H4 (cell line): ENCODE results near the gene SNX21. TPM values are rescaled to one million over a fixed set of nuclear protein-coding genes. Genes with fewer than 3 reads are reported as not detected.

Experiments used
- DNase-seq: peaks from one replicate; pipeline ENCODE4 v3.0.0-alpha.2; 2015; ENCODE audit warnings: low spot score
- total RNA-seq: library from RNA; depleted of rRNA; stranded (reverse); fragments of >200 nt; shearing (Covaris generic); gene quantifications from 2 replicates; pipeline ENCODE4 v1.2.3, GENCODE V29; 2014; rRNA removed

The SNX21 gene
- total RNA-seq, 1 experiment from 2014 or later: 22.3 TPM

DNA sequence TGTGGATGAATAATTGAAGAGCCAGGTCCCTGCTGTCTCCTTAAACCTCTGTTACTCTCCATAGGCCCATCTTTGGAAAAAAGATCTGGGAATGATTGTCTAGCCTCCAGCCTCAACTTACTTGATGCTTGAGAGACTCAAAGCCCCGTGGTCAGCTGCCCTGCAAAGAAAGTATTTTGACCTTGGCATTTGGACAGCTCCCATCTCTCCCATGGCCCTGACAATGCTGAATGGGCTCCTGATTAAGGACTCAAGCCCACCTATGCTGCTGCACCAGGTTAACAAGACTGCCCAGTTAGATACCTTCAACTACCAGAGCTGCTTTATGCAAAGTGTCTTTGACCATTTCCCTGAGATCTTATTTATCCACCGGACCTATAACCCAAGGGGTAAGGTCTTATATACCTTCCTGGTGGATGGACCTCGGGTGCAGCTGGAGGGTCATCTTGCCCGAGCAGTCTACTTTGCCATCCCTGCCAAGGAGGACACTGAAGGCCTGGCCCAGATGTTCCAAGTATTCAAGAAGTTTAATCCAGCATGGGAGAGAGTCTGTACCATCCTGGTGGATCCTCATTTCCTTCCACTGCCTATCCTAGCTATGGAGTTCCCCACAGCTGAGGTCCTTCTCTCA, 49.0 kb downstream of the SNX21 start:
- DNase-seq: no peak

DNA sequence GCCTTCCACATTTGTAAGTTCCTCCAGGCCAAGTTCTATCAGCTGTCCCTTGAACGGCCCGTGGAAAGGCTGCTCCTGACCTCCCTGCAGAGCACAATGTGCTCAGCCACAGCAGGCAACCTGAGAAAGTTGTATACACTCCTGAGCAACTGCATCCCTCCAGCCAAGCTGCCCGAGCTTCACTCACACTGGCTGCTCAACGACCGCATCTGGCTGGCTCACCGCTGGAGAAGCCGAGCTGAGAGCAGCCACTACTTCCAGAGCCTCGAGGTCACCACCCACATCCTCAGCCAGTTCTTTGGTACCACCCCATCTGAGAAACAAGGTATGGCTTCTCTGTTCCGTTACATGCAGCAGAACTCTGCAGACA, 49.5 kb downstream of the SNX21 start:
- DNase-seq: no peak

DNA sequence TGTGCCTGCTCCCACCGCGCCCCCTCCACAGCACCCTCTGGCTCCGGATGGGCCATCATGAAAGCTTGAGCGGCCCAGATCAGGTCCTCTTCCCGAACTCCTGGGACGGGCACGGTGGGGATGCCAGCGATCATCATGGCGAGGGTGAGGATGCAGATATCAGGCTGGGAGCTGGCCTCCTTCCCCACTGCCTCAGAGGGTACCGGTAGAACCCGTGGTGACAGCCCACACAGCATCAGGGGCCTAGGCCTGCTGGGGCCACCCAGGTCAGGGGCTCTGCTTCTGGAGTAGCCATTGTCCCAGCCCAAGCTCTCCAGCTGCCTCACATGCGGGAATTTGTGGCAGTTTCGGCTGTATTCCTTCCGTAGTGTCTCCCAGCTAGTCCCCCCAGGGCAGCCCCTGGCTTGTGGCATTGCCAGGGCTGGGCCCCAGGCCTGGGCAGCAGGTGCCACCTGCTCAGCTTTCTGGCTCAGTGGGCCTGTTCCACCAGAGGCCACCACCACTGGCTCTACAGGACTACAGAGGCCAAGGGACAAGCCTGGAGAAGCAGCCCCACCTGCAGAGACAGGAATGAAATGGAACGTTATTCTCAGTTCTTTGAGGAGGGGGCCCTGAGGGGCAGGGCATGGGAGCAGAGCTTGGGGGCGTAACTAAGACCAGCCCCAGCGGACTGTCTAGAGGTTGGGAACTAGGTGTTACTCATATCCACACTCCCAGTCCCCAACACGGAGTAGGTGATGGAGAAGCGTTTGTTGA, 53.2 kb downstream of the SNX21 start:
- DNase-seq: no peak

DNA sequence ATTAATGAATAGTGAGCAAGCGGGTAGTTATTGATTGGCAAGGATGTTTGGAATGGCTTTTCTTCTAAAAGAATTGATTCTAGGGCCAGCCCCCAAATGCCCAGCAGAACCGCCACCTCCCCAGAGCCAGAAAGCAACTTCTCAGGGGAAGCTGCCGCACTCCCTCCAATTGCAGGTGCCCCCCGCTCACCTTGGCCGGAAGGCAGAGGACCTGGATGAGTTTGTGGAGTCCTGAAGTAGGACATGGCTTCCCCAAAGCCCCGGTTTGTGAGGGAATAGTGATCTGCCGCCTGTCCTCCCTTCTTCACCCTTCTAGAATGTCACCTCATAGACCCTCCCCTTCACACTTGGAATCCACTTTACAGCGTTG, 53.7 kb downstream of the SNX21 start, which contains the start of gene SPATA25:
Gene SPATA25, minus strand, starts transcription at position 277 of the 370 bp plus-strand sequence. Its CDS starts 32 bp downstream, at position 245.
- DNase-seq: no peak

DNA sequence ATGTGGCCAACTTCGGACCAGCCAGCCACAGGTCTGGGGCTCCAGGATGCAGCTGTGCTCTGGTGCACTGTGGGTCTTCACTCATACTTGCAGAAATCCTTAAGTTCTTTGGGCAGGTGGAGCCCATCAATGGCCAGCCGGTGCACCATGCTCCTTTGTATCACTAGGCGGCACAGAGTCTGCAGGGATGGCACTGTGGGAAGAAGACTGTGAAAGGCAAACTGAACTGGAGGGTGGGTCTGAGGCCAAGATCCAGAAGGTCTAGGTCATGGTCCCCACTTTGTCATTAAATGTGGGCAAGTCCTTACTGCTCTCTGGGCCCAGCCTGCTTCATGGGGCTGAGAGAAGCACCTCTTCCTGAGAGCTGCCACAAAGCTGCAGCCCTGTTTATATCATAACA, 55.1 kb downstream of the SNX21 start:
- DNase-seq: no peak

DNA sequence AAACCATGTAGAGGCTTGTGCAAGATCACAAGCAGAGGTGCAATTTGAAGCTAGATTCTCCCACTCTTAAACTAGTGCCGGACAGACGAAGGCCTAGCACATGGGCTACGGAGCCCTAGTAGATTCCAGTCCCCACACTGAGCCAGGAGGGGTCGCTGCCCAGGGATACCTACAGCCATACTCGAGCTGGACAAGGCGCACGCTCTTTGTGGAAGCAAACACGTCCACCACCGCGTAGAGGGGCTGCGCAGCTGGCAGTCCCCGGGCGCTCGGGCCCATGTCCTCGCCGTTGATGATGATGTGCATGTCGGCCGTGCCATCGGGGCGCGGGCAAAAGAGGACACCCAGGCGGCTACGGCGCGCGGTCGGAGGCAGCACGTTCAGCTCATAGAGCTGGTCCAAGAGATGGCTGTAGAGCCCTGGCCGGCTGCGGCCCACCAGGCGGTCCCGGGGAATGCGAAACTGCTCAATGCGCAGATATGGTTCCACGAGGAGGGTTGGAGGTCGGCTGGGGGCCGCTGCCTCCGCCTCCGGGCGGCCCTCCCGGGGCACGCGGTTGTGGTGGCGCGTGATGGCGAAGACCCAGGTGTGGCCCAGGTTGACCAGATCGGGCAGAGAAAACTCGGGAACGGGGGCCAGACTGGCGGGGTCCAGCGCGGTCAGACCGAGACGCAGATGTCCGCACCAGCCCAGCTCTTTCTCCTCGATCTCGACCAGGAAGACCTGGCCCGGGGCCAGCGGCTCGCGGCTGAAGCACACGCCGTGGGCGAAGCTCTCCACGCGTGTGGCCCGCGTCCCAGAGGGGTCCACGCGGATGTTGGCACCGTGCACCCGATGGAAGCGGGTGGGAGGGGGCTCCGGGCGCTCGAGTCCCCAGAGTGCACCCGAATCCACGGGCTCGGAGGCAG, 56.7 kb downstream of the SNX21 start:
- no peak for DNase-seq

DNA sequence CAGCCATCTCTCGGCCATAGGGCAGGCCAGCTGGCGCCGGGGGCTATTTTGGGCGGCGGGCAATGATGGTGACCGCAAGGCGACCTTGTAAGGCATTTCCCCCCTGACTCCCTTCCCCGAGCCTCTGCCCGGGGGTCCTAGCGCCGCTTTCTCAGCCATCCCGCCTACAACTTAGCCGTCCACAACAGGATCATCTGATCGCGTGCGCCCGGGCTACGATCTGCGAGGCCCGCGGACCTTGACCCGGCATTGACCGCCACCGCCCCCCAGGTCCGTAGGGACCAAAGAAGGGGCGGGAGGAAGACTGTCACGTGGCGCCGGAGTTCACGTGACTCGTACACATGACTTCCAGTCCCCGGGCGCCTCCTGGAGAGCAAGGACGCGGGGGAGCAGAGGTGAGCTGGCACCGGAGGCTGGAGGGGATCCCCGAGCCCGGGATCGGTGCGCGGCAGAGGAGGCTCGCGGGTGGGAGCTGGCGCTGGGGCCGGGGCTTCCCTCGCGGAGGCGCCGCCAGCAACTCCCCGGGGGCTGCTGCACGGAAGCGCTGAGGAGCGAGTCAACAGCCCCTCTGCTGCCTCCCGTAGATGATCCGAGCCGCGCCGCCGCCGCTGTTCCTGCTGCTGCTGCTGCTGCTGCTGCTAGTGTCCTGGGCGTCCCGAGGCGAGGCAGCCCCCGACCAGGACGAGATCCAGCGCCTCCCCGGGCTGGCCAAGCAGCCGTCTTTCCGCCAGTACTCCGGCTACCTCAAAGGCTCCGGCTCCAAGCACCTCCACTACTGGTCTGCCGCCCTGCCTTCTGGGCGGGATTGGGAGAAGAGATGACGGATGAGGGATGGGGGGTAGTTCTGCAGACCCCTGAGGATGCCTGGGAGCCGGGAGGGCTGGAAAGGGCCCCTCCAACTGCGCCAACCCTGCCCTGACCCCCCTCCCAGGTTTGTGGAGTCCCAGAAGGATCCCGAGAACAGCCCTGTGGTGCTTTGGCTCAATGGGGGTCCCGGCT, 57.7 kb downstream of the SNX21 start, which contains the start of the genes CTSA and NEURL2:
Gene CTSA, plus strand, starts transcription at position 351 of the 999 bp plus-strand sequence. Its CDS starts 234 bp downstream, at position 585.
Gene NEURL2, minus strand, starts transcription at position 224 of the 999 bp plus-strand sequence. Its CDS starts 217 bp downstream, at position 7.
- DNase-seq: peak; percentile 78

DNA sequence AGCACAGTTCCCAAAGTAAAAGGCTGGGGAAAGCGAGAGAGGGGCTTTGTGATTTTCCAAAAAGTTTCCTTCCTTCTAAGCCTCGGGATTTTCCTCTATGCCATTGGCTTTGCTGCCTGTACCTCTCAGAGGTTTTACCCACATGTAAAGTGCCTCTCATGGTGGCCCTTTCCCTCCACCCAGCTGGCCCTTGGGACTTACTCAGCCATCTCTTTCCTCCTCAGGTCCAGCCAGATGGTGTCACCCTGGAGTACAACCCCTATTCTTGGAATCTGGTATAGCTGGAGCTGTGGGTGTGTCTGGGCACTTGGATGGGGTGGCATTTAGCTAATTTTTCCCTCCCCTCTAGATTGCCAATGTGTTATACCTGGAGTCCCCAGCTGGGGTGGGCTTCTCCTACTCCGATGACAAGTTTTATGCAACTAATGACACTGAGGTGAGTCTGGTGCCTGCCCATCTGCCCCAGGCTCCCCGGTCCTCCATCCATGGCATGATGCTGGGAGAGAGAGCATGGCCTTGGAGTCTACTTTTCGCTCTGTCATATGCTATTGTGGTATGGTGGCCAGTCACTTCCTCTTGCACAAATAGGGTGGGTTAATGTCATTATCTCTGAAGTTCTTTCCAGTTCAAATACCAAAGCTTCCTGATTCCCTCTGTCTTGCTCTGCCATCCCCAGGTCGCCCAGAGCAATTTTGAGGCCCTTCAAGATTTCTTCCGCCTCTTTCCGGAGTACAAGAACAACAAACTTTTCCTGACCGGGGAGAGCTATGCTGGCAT, 58.6 kb downstream of the SNX21 start:
- DNase-seq: no peak

Other genes with a start within 250 kb of the SNX21 start
- gene WFDC10A, start 204.1 kb upstream of the SNX21 start, total RNA-seq: not detected in 2 replicates
- gene WFDC9, start 202.5 kb upstream of the SNX21 start, total RNA-seq: not detected in 2 replicates
- not detected in 2 replicates for gene WFDC11, start 163.6 kb upstream of the SNX21 start, total RNA-seq
- gene WFDC13, start 131.8 kb upstream of the SNX21 start, total RNA-seq: not detected in 2 replicates
- gene WFDC10B, start 128.8 kb upstream of the SNX21 start, total RNA-seq: not detected in 2 replicates
- not detected in 2 replicates for gene SPINT4, start 111.5 kb upstream of the SNX21 start, total RNA-seq
- gene WFDC3, start 41.9 kb upstream of the SNX21 start, total RNA-seq: 0.52 and 9.8 TPM in 2 replicates
- gene DNTTIP1, start 41.8 kb upstream of the SNX21 start, total RNA-seq: 22.4 and 22.6 TPM in 2 replicates
- gene UBE2C, start 21.2 kb upstream of the SNX21 start, total RNA-seq: 194 and 288 TPM in 2 replicates
- not detected in 2 replicates for gene TNNC2, start 6.5 kb upstream of the SNX21 start, total RNA-seq
- 43.1 and 47.4 TPM in 2 replicates for gene ACOT8, start 23.6 kb downstream of the SNX21 start, total RNA-seq
- 3.5 and 4.6 TPM in 2 replicates for gene ZSWIM3, start 23.8 kb downstream of the SNX21 start, total RNA-seq
- 7.2 and 10.2 TPM in 2 replicates for gene ZSWIM1, start 47.4 kb downstream of the SNX21 start, total RNA-seq
- 0.12 and 1.0 TPM in 2 replicates for gene SPATA25, start 53.8 kb downstream of the SNX21 start, total RNA-seq
- 0.99 and 1.8 TPM in 2 replicates for gene NEURL2, start 57.4 kb downstream of the SNX21 start, total RNA-seq
- gene CTSA, start 57.5 kb downstream of the SNX21 start, total RNA-seq: 102 and 150 TPM in 2 replicates
- gene PLTP, start 78.4 kb downstream of the SNX21 start, total RNA-seq: 1.1 and 2.2 TPM in 2 replicates
- 5.2 and 7.7 TPM in 2 replicates for gene PCIF1, start 100.9 kb downstream of the SNX21 start, total RNA-seq
- 4.3 and 7.1 TPM in 2 replicates for gene ZNF335, start 138.4 kb downstream of the SNX21 start, total RNA-seq
- not detected in 2 replicates for gene MMP9, start 175.1 kb downstream of the SNX21 start, total RNA-seq
- gene SLC12A5, start 195.4 kb downstream of the SNX21 start, total RNA-seq: 0.21 and 4.3 TPM in 2 replicates